ENCODE measurements around the gene HYI. TPM values are rescaled to one million over a fixed set of nuclear protein-coding genes. Genes with fewer than 3 reads are reported as not detected.

The HYI gene
- total RNA-seq, 1 experiment from 2014 or later: 89.8 TPM

DNA sequence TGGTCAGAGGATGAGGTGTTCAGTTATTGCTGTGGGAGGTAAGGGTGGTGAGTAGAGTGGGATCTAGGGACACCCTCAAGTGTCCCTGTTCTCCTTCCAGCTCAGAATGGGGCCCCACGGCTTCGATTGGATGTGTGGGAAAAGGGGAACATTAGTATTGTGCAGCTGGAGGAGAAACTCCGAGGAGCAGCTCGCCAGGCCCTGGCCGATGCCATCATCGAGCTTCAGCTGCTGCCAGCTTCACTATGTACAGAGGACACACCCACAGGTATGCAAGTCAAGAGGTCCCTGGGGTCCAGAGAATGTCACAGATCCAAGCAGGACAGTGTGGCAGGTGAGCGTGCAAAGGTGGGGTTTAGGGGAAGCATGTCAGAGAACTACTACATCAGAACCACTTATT, 13.9 kb downstream of the HYI start:
- ChIA-PET CTCF (no interaction called here), POLR2A (ENCODE audit: unreplicated experiment) (no interaction called here)
- Histone ChIP-seq H2AFZ (ENCODE audit: low read length) (no peak overlapping the region), H3K9me2 (replicated peaks; ENCODE audit: low read length) (no peaks in the 10 kb centered on the region), H3K27me3 (ENCODE audit: low read length) (no peaks in the 10 kb centered on the region), H3K4me2 (ENCODE audit: low read length) (no peak overlapping the region), H3K4me1 (ENCODE audit: insufficient read depth, low read length) (no peaks in the 10 kb centered on the region), H4K20me1 (ENCODE audit: low read length) (no peaks in the 10 kb centered on the region), H3K27ac (ENCODE audit: low read length) (no peak overlapping the region), H3F3A (ENCODE audit: low read length, unreplicated experiment) (no peaks in the 10 kb centered on the region), H3K4me3 (ENCODE audit: low read length) (no peak overlapping the region), H3K36me3 (ENCODE audit: low read depth, low read length) (peaks cover 3% of the 10 kb centered on the region), H3K79me2 (ENCODE audit: low read length) (no peaks in the 10 kb centered on the region), H3K9ac (ENCODE audit: low read length) (no peak overlapping the region), H3K9me3 (ENCODE audit: low read length) (no peaks in the 10 kb centered on the region)
- TF ChIP-seq EZH2phosphoT487 (IDR thresholded peaks at IDR 0.05; ENCODE audit: borderline replicate concordance, low read length): no peak
- TF ChIP-seq CTCF (conservative IDR thresholded peaks at IDR 0.05; ENCODE audit: low read depth, low read length): no peak
- TF ChIP-seq EZH2 (IDR thresholded peaks at IDR 0.05; ENCODE audit: low read length, unreplicated experiment): no peak
- ATAC-seq: no peak
- intact Hi-C loops (cut with micrococcal nuclease): no loop called here
- BruUV-seq (replicated peaks): no TSS peak
- no peak for DNase-seq

GRCh38 chr1:43438953-43439581, 14.7 kb downstream of the HYI start:
- no peak for ATAC-seq
- intact Hi-C loops (cut with micrococcal nuclease): no loop called here
- no peak overlapping the region for H2AFZ ChIP-seq (ENCODE audit: low read length)
- DNase-seq: no peak
- peaks cover 3% of the 10 kb centered on the region for H3K36me3 ChIP-seq (ENCODE audit: low read depth, low read length)
- no peaks in the 10 kb centered on the region for H3K9me3 ChIP-seq (ENCODE audit: low read length)
- no peak overlapping the region for H3K9ac ChIP-seq (ENCODE audit: low read length)
- POLR2A ChIA-PET (ENCODE audit: unreplicated experiment): no interaction called here
- no peaks in the 10 kb centered on the region for H3F3A ChIP-seq (ENCODE audit: low read length, unreplicated experiment)
- H3K4me3 ChIP-seq (ENCODE audit: low read length): no peak overlapping the region
- H4K20me1 ChIP-seq (ENCODE audit: low read length): no peaks in the 10 kb centered on the region
- no peak overlapping the region for H3K4me2 ChIP-seq (ENCODE audit: low read length)
- BruUV-seq (replicated peaks): no TSS peak
- no peaks in the 10 kb centered on the region for H3K9me2 ChIP-seq (replicated peaks; ENCODE audit: low read length)
- no peaks in the 10 kb centered on the region for H3K27me3 ChIP-seq (ENCODE audit: low read length)
- no peaks in the 10 kb centered on the region for H3K4me1 ChIP-seq (ENCODE audit: insufficient read depth, low read length)
- H3K79me2 ChIP-seq (ENCODE audit: low read length): no peaks in the 10 kb centered on the region
- no peak for TF ChIP-seq EZH2 (IDR thresholded peaks at IDR 0.05; ENCODE audit: low read length, unreplicated experiment)
- CTCF ChIA-PET: no interaction called here
- H3K27ac ChIP-seq (ENCODE audit: low read length): no peak overlapping the region

- BruUV-seq (replicated peaks): no TSS peak
- no peaks in the 10 kb centered on the region for H3K79me2 ChIP-seq (ENCODE audit: low read length)
- CTCF ChIA-PET: no interaction called here
- no peak overlapping the region for H3K27ac ChIP-seq (ENCODE audit: low read length)
- H2AFZ ChIP-seq (ENCODE audit: low read length): no peak overlapping the region
- no peaks in the 10 kb centered on the region for H3F3A ChIP-seq (ENCODE audit: low read length, unreplicated experiment)
- DNase-seq (no peak), ATAC-seq (no peak)
- POLR2A ChIA-PET (ENCODE audit: unreplicated experiment): no interaction called here
- no peaks in the 10 kb centered on the region for H3K27me3 ChIP-seq (ENCODE audit: low read length)
- H3K9me3 ChIP-seq (ENCODE audit: low read length): no peaks in the 10 kb centered on the region
- TF ChIP-seq EZH2 (IDR thresholded peaks at IDR 0.05; ENCODE audit: low read length, unreplicated experiment): no peak
- TF ChIP-seq EZH2phosphoT487 (IDR thresholded peaks at IDR 0.05; ENCODE audit: borderline replicate concordance, low read length): no peak
- no peak for TF ChIP-seq CTCF (conservative IDR thresholded peaks at IDR 0.05; ENCODE audit: low read depth, low read length)
- no peak overlapping the region for H3K9ac ChIP-seq (ENCODE audit: low read length)
- H3K4me1 ChIP-seq (ENCODE audit: insufficient read depth, low read length): no peaks in the 10 kb centered on the region
- intact Hi-C loops (cut with micrococcal nuclease): no loop called here
- H3K4me3 ChIP-seq (ENCODE audit: low read length): no peak overlapping the region
- H4K20me1 ChIP-seq (ENCODE audit: low read length): no peaks in the 10 kb centered on the region
- no peaks in the 10 kb centered on the region for H3K9me2 ChIP-seq (replicated peaks; ENCODE audit: low read length)
- H3K36me3 ChIP-seq (ENCODE audit: low read depth, low read length): no peaks in the 10 kb centered on the region; the same call in 1 of the 2 replicates
- no peak overlapping the region for H3K4me2 ChIP-seq (ENCODE audit: low read length)
These were observed 15.2 kb downstream of the HYI start for GRCh38 chr1:43438576-43438952.
